Neuronal stem cell (in vitro differentiated cells): ENCODE data around the gene RARRES2.
"Not testable (repeated sequence)": the region's sequence is repeated elsewhere in the genome, so short reads cannot be mapped to it uniquely, and the experiment has no call there.

ENCODE experiments used
- DNase-seq: peaks from one replicate; pipeline ENCODE4 v3.0.0-alpha.2; 2013; ENCODE audit warnings: low spot score
- H2AFZ ChIP-seq: one replicate; pipeline ENCODE4 v1.6.1; 2013; ENCODE audit warnings: mild to moderate bottlenecking, low read length, inconsistent platforms
- H2AK5ac ChIP-seq: 2 replicates; pipeline ENCODE4 v1.6.1; 2013; ENCODE audit warnings: low read depth, mild to moderate bottlenecking, inconsistent platforms, low read length, moderate library complexity, mixed read lengths
- H2BK120ac ChIP-seq: 2 replicates; pipeline ENCODE4 v1.6.1; 2013; ENCODE audit warnings: low read depth, mild to moderate bottlenecking, inconsistent platforms, low read length, moderate library complexity, mixed read lengths
- H2BK12ac ChIP-seq: one replicate; pipeline ENCODE4 v1.6.1; 2013; ENCODE audit warnings: low read length, inconsistent platforms
- H2BK15ac ChIP-seq: 2 replicates; pipeline ENCODE4 v1.6.1; 2013; ENCODE audit warnings: mild to moderate bottlenecking, low read length, inconsistent platforms, mixed read lengths
- H2BK5ac ChIP-seq: one replicate; pipeline ENCODE4 v1.6.1; 2013; ENCODE audit warnings: inconsistent platforms, mild to moderate bottlenecking, low read length, moderate library complexity
- H3K14ac ChIP-seq: one replicate; pipeline ENCODE4 v1.6.1; 2013; ENCODE audit warnings: low read length, inconsistent platforms
- H3K18ac ChIP-seq: 2 replicates; pipeline ENCODE4 v1.6.1; 2013; ENCODE audit warnings: low read length, inconsistent platforms
- H3K23ac ChIP-seq: 2 replicates; pipeline ENCODE4 v1.6.1; 2013; ENCODE audit warnings: low read depth, mild to moderate bottlenecking, mixed read lengths, low read length, inconsistent platforms; ENCODE audit not compliant: poor library complexity
- H3K27ac ChIP-seq: replicated peaks from 3 replicates; pipeline ENCODE4 v1.5.1; 2013; ENCODE audit warnings: low read length, inconsistent platforms
- H3K27me3 ChIP-seq, 3 experiments: 2 replicates each; pipeline ENCODE4 v1.6.1; 2013; ENCODE audit warnings: low read length in 3 of 3, mild to moderate bottlenecking in 2 of 3, inconsistent platforms in 1 of 3, low read depth in 1 of 3, mixed read lengths in 1 of 3, moderate library complexity in 1 of 3; ENCODE audit not compliant: control insufficient read depth in 3 of 3, insufficient read depth in 3 of 3
- H3K36me3 ChIP-seq, 2 donors: replicated peaks in 1 of 2; 2 replicates each; pipeline ENCODE4 v1.6.1; 2013; ENCODE audit warnings: low read length in 2 of 2; ENCODE audit not compliant: control insufficient read depth in 2 of 2, insufficient read depth in 2 of 2
- H3K4ac ChIP-seq: 2 replicates; pipeline ENCODE4 v1.6.1; 2013; ENCODE audit warnings: inconsistent platforms, mild to moderate bottlenecking, low read length, moderate library complexity
- H3K4me1 ChIP-seq, 2 donors: 1 replicate in 1 of 2; 2 replicates in 1 of 2; pipeline ENCODE4 v1.6.1; 2013; ENCODE audit warnings: low read length in 2 of 2, low read depth in 1 of 2; ENCODE audit not compliant: control insufficient read depth in 2 of 2, insufficient read depth in 1 of 2
- H3K4me2 ChIP-seq: one replicate; pipeline ENCODE4 v1.6.1; 2013; ENCODE audit warnings: mild to moderate bottlenecking, low read length, inconsistent platforms; ENCODE audit not compliant: insufficient read depth, poor library complexity, severe bottlenecking
- H3K4me3 ChIP-seq, 2 donors: 2 replicates each; pipeline ENCODE4 v1.5.1; 2013; ENCODE audit warnings: low read length in 2 of 2, mild to moderate bottlenecking in 2 of 2, inconsistent platforms in 1 of 2, moderate library complexity in 1 of 2
- H3K79me1 ChIP-seq: one replicate; pipeline ENCODE4 v1.6.1; 2013; ENCODE audit warnings: low read depth, mild to moderate bottlenecking, inconsistent platforms, low read length, moderate library complexity
- H3K9ac ChIP-seq: one replicate; pipeline ENCODE4 v1.6.1; 2013; ENCODE audit warnings: mild to moderate bottlenecking, low read depth, low read length, inconsistent platforms; ENCODE audit not compliant: poor library complexity
- H3K9me3 ChIP-seq, 2 donors: replicated peaks in 1 of 2; 2 replicates each; pipeline versions ENCODE3 to v1.6.1; 2013; ENCODE audit warnings: low read length in 2 of 2, mild to moderate bottlenecking in 2 of 2, inconsistent platforms in 1 of 2, low read depth in 1 of 2, mixed read lengths in 1 of 2, moderate library complexity in 1 of 2; ENCODE audit not compliant: control insufficient read depth in 2 of 2, insufficient read depth in 1 of 2
- H4K8ac ChIP-seq: one replicate; pipeline ENCODE4 v1.6.1; 2013; ENCODE audit warnings: low read depth, mild to moderate bottlenecking, inconsistent platforms, low read length, moderate library complexity
- H4K91ac ChIP-seq: one replicate; pipeline ENCODE4 v1.6.1; 2013; ENCODE audit warnings: low read length, low read depth, mild to moderate bottlenecking, inconsistent platforms; ENCODE audit not compliant: poor library complexity
- WGBS, 2 donors: extraction: QIAGEN DNeasy Blood & Tissue Kit; methylation state at CpG; one replicate each; pipeline ENCODE4 v1.1.7; 2013; ENCODE audit warnings: missing lambda C conversion rate in 2 of 2, mixed read lengths in 1 of 2; ENCODE audit not compliant: insufficient read length in 2 of 2, insufficient replicate concordance in 1 of 2; ENCODE audit errors: extremely low coverage in 2 of 2; 5-methylcytosine and 5-hydroxymethylcytosine counted together

The RARRES2 gene

DNA sequence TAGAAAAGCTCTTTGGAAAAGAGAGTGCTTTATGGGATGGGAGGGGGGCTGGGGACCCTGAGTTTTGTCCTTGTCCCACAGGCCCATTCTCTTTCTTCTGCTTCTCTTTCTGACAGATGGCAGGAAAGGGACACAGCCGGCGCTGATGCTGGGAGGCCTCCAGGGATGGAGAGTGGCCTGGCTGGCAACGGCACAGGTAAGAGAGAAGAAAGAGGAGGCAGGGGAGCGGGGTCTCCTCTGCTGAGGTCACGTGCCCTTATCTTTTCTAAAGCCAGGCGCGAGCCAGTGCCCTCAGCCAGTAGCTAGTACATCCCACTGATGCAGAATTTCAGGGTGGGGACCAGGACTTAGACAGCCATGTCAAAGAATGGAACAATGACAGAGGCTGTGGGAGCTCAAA lies 46.9 kb upstream of the RARRES2 start:
- H4K8ac ChIP-seq, result no peak overlapping the region
- no peak overlapping the region for H3K4ac ChIP-seq
- H2BK5ac ChIP-seq, result no peak overlapping the region
- no peak for DNase-seq
- H3K14ac ChIP-seq, result no peak overlapping the region
- H2AFZ ChIP-seq, result no peak overlapping the region
- H3K9ac ChIP-seq, result no peak overlapping the region
- peaks cover 30 to 33% of the 10 kb centered on the region in 2 donors for H3K4me1 ChIP-seq
- H3K4me2 ChIP-seq, result no peak overlapping the region
- no peak overlapping the region for H2BK120ac ChIP-seq
- H4K91ac ChIP-seq, result no peak overlapping the region
- no peak overlapping the region for H3K23ac ChIP-seq
- no peak overlapping the region for H2AK5ac ChIP-seq
- H3K18ac ChIP-seq, result no peak overlapping the region
- no peaks in the 10 kb centered on the region for H3K9me3 ChIP-seq
- no peaks in the 10 kb centered on the region for H3K27me3 ChIP-seq
- H3K79me1 ChIP-seq, result peaks cover 7% of the 10 kb centered on the region
- no peak overlapping the region for H2BK12ac ChIP-seq
- H3K4me3 ChIP-seq, result no peak overlapping the region
- H2BK15ac ChIP-seq, result no peak overlapping the region
- H3K27ac ChIP-seq, result no peak overlapping the region
- no CpG with 5 or more reads among the region's 7 CpGs for WGBS, 2 donors
- H3K36me3 ChIP-seq, result peaks cover 14 to 48% of the 10 kb centered on the region in 2 donors

DNA sequence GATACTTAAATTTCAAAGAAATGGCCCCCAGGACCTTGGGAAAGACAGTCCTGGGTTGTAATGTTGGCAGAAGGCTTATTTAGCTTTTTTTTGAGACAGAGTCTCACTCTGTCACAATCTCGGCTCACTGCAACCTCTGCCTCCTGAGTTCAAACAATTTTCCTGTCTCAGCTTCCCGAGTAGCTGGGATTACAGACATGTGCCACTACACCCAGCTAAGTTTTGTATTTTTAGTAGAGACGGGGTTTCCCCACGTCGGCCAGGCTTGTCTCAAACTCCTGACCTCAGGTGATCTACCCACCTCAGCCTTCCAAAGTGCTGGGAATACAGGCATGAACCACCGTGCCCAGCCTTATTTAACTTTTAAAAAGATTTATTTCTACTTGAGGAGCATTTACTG lies 44.5 kb upstream of the RARRES2 start:
- DNase-seq, H4K8ac ChIP-seq, H3K79me1 ChIP-seq, H3K9ac ChIP-seq, H3K4ac ChIP-seq, H2BK12ac ChIP-seq, H3K14ac ChIP-seq, H3K18ac ChIP-seq, H2AK5ac ChIP-seq, H3K23ac ChIP-seq, H2BK5ac ChIP-seq, H3K4me3 ChIP-seq, H2BK120ac ChIP-seq, H3K4me2 ChIP-seq, H2AFZ ChIP-seq, H3K27me3 ChIP-seq, H4K91ac ChIP-seq, H2BK15ac ChIP-seq, H3K9me3 ChIP-seq: not testable (repeated sequence)
- peak overlapping the region; percentile 96 for H3K27ac ChIP-seq
- peaks cover 48 to 54% of the 10 kb centered on the region in 2 donors for H3K4me1 ChIP-seq
- WGBS, 2 donors, result no CpG with 5 or more reads among the region's 6 CpGs
- peaks cover 14 to 46% of the 10 kb centered on the region in 2 donors for H3K36me3 ChIP-seq

DNA sequence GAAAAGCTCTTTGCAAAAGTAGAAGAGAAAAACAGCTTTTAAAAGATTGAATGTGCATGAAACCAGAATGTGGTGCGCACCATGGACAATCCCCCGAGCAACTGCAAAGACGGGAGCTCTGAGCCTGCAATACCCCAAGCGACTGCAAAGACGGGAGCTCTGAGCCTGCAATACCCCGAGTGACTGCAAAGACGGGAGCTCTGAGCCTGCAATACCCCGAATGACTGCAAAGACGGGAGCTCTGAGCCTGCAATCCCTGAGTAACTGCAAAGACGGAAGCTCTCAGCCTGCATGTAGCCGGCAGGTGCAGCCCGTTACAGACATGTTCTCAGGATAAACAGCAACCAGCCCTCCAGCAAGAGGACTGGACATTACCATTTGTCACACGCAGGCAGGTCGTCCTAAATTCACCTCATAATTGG lies 43.9 kb upstream of the RARRES2 start:
- no peak overlapping the region for H4K91ac ChIP-seq
- no peak overlapping the region for H3K4me3 ChIP-seq
- no CpG with 5 or more reads among the region's 14 CpGs for WGBS, 2 donors

DNA sequence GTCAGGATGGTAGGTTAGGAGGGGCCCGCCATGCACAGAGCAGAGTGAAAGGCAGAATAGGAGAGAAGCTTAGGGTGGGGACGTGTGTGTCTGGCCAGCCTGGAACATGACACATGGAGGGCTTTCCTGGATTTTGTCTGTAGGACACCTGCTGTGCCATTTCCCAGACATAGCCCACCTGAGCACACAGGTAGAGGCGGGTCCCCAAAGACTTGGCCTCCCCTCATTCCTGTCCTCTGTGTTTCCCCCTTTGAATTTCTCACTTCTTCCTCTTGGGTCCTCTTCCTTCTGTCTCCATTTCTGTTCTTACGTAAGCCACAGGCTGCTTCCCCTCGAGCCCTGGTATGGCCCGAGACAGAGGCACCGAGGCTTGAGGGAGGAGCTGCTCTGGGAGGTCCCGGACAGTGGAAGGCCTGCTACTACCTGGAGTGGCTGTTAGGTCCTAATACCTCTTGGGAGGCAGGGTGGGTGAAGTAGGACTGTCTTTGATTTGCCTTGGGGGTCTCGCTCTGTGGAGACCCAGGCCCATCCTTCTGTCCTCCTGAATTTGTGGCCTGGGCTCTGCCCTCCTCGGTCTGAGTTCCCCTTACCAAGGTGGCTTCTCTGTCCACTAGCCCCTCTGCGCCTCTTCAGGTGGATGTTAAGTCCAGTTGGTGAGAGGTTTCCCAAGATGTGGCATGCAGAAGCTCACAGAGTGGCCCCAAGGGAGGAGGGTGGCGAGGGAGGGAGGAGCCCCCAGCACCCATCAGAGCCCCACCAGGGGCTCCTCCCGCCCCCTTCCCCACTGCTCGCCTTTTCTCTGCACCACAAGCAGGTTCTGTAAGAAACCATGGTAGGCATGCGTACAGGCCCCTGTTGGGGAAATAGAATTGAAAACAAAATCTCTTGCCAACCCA lies 43.2 kb upstream of the RARRES2 start:
- H2BK5ac ChIP-seq, result peak overlapping the region; percentile 99
- no peak for DNase-seq
- H3K4ac ChIP-seq, result peak overlapping the region; percentile 99
- peak overlapping the region; percentile 96 for H3K27ac ChIP-seq
- H2BK12ac ChIP-seq, result peak overlapping the region; percentile 99
- no peak overlapping the region for H2AFZ ChIP-seq
- peak overlapping the region; percentile 98 for H3K14ac ChIP-seq
- H3K23ac ChIP-seq, result peak overlapping the region; percentile 61
- peak overlapping the region; percentile 98 for H2BK15ac ChIP-seq
- WGBS, 2 donors, result no CpG with 5 or more reads among the region's 15 CpGs
- peaks cover 9 to 34% of the 10 kb centered on the region in 2 donors for H3K36me3 ChIP-seq
- H3K27me3 ChIP-seq, result no peaks in the 10 kb centered on the region
- H3K79me1 ChIP-seq, result peaks cover 9% of the 10 kb centered on the region
- peak overlapping the region; percentile 100 for H2BK120ac ChIP-seq
- peaks cover 56 to 62% of the 10 kb centered on the region in 2 donors for H3K4me1 ChIP-seq
- H4K8ac ChIP-seq, result peak overlapping the region; percentile 87
- peak overlapping the region; percentile 99 for H2AK5ac ChIP-seq
- peak overlapping the region; percentile 1 to 22 for H3K4me3 ChIP-seq
- peak overlapping the region; percentile 99 for H4K91ac ChIP-seq
- H3K4me2 ChIP-seq, result peak overlapping the region; percentile 45
- H3K9ac ChIP-seq, result peak overlapping the region; percentile 85
- peak overlapping the region; percentile 100 for H3K18ac ChIP-seq
- H3K9me3 ChIP-seq, result no peaks in the 10 kb centered on the region

More for the DNA sequence above, 43.9 kb upstream of the RARRES2 start:
- no peak overlapping the region for H3K4me2 ChIP-seq
- H3K18ac ChIP-seq, result peak overlapping the region; percentile 58
- no peak overlapping the region for H2BK12ac ChIP-seq
- DNase-seq, result no peak
- no peak overlapping the region for H4K8ac ChIP-seq
- no peak overlapping the region for H2AFZ ChIP-seq
- H2BK5ac ChIP-seq, result peak overlapping the region; percentile 99
- no peaks in the 10 kb centered on the region for H3K9me3 ChIP-seq
- no peaks in the 10 kb centered on the region for H3K27me3 ChIP-seq
- no peak overlapping the region for H3K4ac ChIP-seq
- H3K4me1 ChIP-seq, result peaks cover 54 to 60% of the 10 kb centered on the region in 2 donors
- H3K27ac ChIP-seq, result peak overlapping the region; percentile 96
- peaks cover 7% of the 10 kb centered on the region for H3K79me1 ChIP-seq
- H3K36me3 ChIP-seq, result peaks cover 12 to 40% of the 10 kb centered on the region in 2 donors
- H2BK15ac ChIP-seq, result peak overlapping the region; percentile 98
- peak overlapping the region; percentile 100 for H2BK120ac ChIP-seq
- no peak overlapping the region for H3K23ac ChIP-seq
- H3K14ac ChIP-seq, result no peak overlapping the region
- no peak overlapping the region for H3K9ac ChIP-seq
- peak overlapping the region; percentile 99 for H2AK5ac ChIP-seq
